Mammary epithelial cell (primary cell): ENCODE measurements around the gene PRR5.

Experiments
- CTCF ChIP-seq, 2 donors: IDR thresholded peaks in 1 of 2; conservative IDR thresholded peaks in 1 of 2; 2 replicates each; pipeline ENCODE4 v1.5.1; 2011 to 2012; ENCODE audit warnings: inconsistent platforms in 2 of 2, low read length in 2 of 2, mild to moderate bottlenecking in 2 of 2, control low read depth in 1 of 2, low read depth in 1 of 2; ENCODE audit not compliant: insufficient read depth in 1 of 2; ENCODE audit errors: extremely low read depth in 1 of 2
- EZH2 ChIP-seq: IDR thresholded peaks from 2 replicates; pipeline ENCODE4 v1.6.1; 2012; ENCODE audit warnings: low read length, inconsistent platforms, borderline replicate concordance

GRCh38 chr22:44693145-44693544, 8.9 kb upstream of the PRR5 start:
- TF ChIP-seq EZH2 (no peak), CTCF (conservative IDR thresholded peaks at IDR 0.05 in 1 of 2, IDR thresholded peaks at IDR 0.05 in 1 of 2; ENCODE audit: extremely low read depth in 1 of 2, insufficient read depth in 1 of 2, low read depth in 1 of 2, low read length in 2 of 2) (no peak)
